HT1080 (cell line): ENCODE data around the gene NONO. TPM values are rescaled to one million over a fixed set of nuclear protein-coding genes. Genes with fewer than 3 reads are reported as not detected.
"Not testable (repeated sequence)": the region's sequence is repeated elsewhere in the genome, so short reads cannot be mapped to it uniquely, and the experiment has no call there.

Experiments used
- DNase-seq: peaks from one replicate; pipeline ENCODE4 v3.0.0-alpha.2; 2015; ENCODE audit warnings: low read depth
- total RNA-seq: library from RNA; depleted of rRNA; stranded (reverse); fragments of >200 nt; shearing (Covaris generic); gene quantifications from 2 replicates; pipeline ENCODE4 v1.2.3, GENCODE V29; 2014

The NONO gene
- total RNA-seq, 1 experiment from 2014 or later: 469 TPM

- DNase-seq: peak; percentile 47
Observed at GRCh38 chrX:71282514-71283402, 677 bp upstream of the NONO start.

- DNase-seq: no peak
Observed at GRCh38 chrX:71285929-71286328, 2.5 kb downstream of the NONO start.

- DNase-seq: no peak
Observed at GRCh38 chrX:71291381-71291780, 7.9 kb downstream of the NONO start.

- DNase-seq: peak; percentile 57
Observed at GRCh38 chrX:71292669-71293365, 9.4 kb downstream of the NONO start.

- DNase-seq: no peak
Observed at GRCh38 chrX:71296806-71297205, 13.4 kb downstream of the NONO start.

- DNase-seq: no peak
Observed at GRCh38 chrX:71298119-71298518, 14.7 kb downstream of the NONO start.

- DNase-seq: not testable (repeated sequence)
Observed at GRCh38 chrX:71300064-71300463, 16.6 kb downstream of the NONO start.

GRCh38 chrX:71300495-71300894 lies 17.1 kb downstream of the NONO start:
- DNase-seq: not testable (repeated sequence)

GRCh38 chrX:71301195-71301924 lies 17.9 kb downstream of the NONO start, which contains the start of gene ITGB1BP2:
Gene ITGB1BP2, plus strand, starts transcription at chrX:71301750. Its CDS starts 57 bp downstream, at chrX:71301807.
- DNase-seq: no peak

GRCh38 chrX:71302461-71303213 lies 19.2 kb downstream of the NONO start:
- peak; percentile 45 for DNase-seq

- DNase-seq: no peak
Observed at GRCh38 chrX:71304561-71304960, 21.1 kb downstream of the NONO start.

- peak; percentile 4 for DNase-seq
Observed at GRCh38 chrX:71315917-71316316, 32.5 kb downstream of the NONO start.

- DNase-seq: not testable (repeated sequence)
Observed at GRCh38 chrX:71316959-71317358, 33.5 kb downstream of the NONO start.

GRCh38 chrX:71320126-71320525 lies 36.7 kb downstream of the NONO start:
- no peak for DNase-seq

- DNase-seq: no peak
Observed at GRCh38 chrX:71321731-71322130, 38.3 kb downstream of the NONO start.

- DNase-seq: not testable (repeated sequence)
Observed at GRCh38 chrX:71324452-71324851, 41.0 kb downstream of the NONO start.

GRCh38 chrX:71326394-71326793 lies 43.0 kb downstream of the NONO start:
- no peak for DNase-seq

GRCh38 chrX:71349151-71349665 lies 65.8 kb downstream of the NONO start:
- not testable (repeated sequence) for DNase-seq

- not testable (repeated sequence) for DNase-seq
Observed at GRCh38 chrX:71349867-71350266, 66.4 kb downstream of the NONO start.
